Suprapubic skin (tissue), 4 donors: ENCODE measurements around the gene HOXC5. TPM values are rescaled to one million over a fixed set of nuclear protein-coding genes. Genes with fewer than 3 reads are reported as not detected.

Experiments
- DNase-seq, 2 donors: peaks; one replicate each; pipeline ENCODE4 v3.0.0-alpha.2; 2019; ENCODE audit warnings: low spot score in 2 of 2
- H3K27ac ChIP-seq: fragments of 200-600 bp; sonication (generic); one replicate; pipeline ENCODE4 v1.5.1; 2019
- H3K27me3 ChIP-seq: fragments of 200-600 bp; sonication (generic); one replicate; pipeline ENCODE4 v1.5.1; 2019
- H3K36me3 ChIP-seq: fragments of 200-600 bp; sonication (generic); one replicate; pipeline ENCODE4 v1.5.1; 2019
- H3K4me1 ChIP-seq: fragments of 200-600 bp; sonication (generic); one replicate; pipeline ENCODE4 v1.5.1; 2019
- H3K4me3 ChIP-seq: fragments of 200-600 bp; sonication (generic); one replicate; pipeline ENCODE4 v1.5.1; 2019; ENCODE audit warnings: mild to moderate bottlenecking
- H3K9me3 ChIP-seq: fragments of 200-600 bp; sonication (generic); one replicate; pipeline ENCODE4 v1.5.1; 2019
- EP300 ChIP-seq: sonication (generic); formaldehyde crosslinking; IDR thresholded peaks from one replicate; pipeline ENCODE4 v1.6.1; 2017; ENCODE audit warnings: antibody characterized with exemption
- POLR2A ChIP-seq, 2 donors: fragments of 450-650 bp; IDR thresholded peaks; one replicate each; pipeline ENCODE4 v1.6.1; 2017; ENCODE audit warnings: antibody characterized with exemption in 2 of 2, mild to moderate bottlenecking in 2 of 2, moderate library complexity in 2 of 2
- POLR2AphosphoS5 ChIP-seq, 3 donors: sonication (generic); formaldehyde crosslinking; IDR thresholded peaks; one replicate each; pipeline ENCODE4 v1.6.1; 2017; ENCODE audit warnings: antibody characterized with exemption in 3 of 3
- WGBS: methylation state at CpG from one replicate; pipeline ENCODE4 v1.1.5; 2018; 5-methylcytosine and 5-hydroxymethylcytosine counted together
- total RNA-seq, 4 donors: library from RNA; depleted of rRNA; stranded (reverse); fragments of >200 nt; gene quantifications; one replicate each; pipeline ENCODE4 v1.1.0, GENCODE V29; 2016
- TF ChIP-seq, protein P1 (sequence below), 2 donors: fragments of 200-600 bp in 1 of 2; fragments of 450-650 bp in 1 of 2; sonication (generic) in 1 of 2; IDR thresholded peaks; one replicate each; pipeline ENCODE4 v1.5.1; 2016 to 2019; ENCODE audit warnings: antibody characterized with exemption in 2 of 2, mild to moderate bottlenecking in 1 of 2, moderate library complexity in 1 of 2

Gene HOXC5
- 1 to 10 TPM in 1 of 4 donors, under 1 TPM in 2, not detected in 1; 0.26 to 3.5 (median 0.49) TPM for total RNA-seq

DNA sequence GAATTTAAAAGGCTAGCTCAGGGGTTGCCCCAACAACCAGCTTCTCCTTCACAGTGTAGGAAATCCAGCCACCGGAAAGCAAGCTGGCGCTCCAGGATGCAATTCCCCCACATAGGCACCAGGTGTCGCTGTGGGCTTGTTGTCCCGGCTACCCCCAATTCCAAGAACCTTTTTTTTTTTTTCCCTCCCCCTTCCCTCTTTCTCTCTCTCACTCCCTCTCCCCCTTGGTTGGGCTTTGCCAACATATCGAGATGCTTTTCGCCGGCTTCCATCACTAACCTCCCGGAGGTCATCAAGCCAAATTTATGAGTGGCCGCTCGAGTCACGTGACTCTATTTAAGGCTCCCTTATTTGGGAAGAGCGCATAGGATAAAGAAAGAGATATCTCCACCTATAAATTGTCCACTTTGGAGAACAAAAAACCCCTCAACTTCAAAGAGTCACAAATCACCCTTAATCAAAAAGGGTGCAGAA, at the start of gene HOXC5:
Gene HOXC5, plus strand, starts transcription at position 424 of the 474 bp plus-strand sequence. CDS start 73 bp downstream, outside the sequence.
- WGBS: 1% methylated on average over 12 of the region's 12 CpGs

DNA sequence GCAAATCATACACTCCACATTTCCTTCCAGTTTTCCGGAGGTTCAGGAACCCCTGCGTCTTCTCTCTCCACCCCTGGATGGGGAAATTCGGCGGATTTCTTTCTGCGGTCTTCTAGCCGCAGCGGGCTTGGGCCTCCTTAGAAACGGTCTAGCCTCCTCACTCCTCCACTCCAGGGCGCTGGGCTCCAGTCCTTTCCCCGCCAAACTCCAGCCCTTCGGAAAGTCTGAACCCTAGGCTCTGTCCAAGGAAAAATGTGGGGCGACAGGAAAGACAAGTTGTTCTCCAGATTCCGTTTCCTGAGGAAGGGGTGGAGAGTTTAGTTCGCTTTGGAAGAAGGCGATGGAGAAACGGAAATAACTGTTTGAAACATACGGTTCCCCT, 49.3 kb upstream of the HOXC5 start:
- H3K9me3 ChIP-seq: no peaks in the 10 kb centered on the region
- 36% methylated on average over 17 of the region's 17 CpGs for WGBS
- no peaks in the 10 kb centered on the region for H3K36me3 ChIP-seq
- DNase-seq: no peak
- H3K27me3 ChIP-seq: peaks cover 64% of the 10 kb centered on the region
- H3K27ac ChIP-seq: peak overlapping the region; percentile 98
- H3K4me1 ChIP-seq: peaks cover 75% of the 10 kb centered on the region
- peak overlapping the region; percentile 60 for H3K4me3 ChIP-seq
- no peak for TF ChIP-seq POLR2A (IDR thresholded peaks at IDR 0.05)
- TF ChIP-seq EP300: no peak
- TF ChIP-seq POLR2AphosphoS5 (IDR thresholded peaks at IDR 0.05): no peak
- TF ChIP-seq, protein P1, sequence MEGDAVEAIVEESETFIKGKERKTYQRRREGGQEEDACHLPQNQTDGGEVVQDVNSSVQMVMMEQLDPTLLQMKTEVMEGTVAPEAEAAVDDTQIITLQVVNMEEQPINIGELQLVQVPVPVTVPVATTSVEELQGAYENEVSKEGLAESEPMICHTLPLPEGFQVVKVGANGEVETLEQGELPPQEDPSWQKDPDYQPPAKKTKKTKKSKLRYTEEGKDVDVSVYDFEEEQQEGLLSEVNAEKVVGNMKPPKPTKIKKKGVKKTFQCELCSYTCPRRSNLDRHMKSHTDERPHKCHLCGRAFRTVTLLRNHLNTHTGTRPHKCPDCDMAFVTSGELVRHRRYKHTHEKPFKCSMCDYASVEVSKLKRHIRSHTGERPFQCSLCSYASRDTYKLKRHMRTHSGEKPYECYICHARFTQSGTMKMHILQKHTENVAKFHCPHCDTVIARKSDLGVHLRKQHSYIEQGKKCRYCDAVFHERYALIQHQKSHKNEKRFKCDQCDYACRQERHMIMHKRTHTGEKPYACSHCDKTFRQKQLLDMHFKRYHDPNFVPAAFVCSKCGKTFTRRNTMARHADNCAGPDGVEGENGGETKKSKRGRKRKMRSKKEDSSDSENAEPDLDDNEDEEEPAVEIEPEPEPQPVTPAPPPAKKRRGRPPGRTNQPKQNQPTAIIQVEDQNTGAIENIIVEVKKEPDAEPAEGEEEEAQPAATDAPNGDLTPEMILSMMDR (IDR thresholded peaks at IDR 0.05): no peak

More for the DNA sequence above, at the start of gene HOXC5:
- TF ChIP-seq, protein P1 (IDR thresholded peaks at IDR 0.05): peak; percentile 93 to 99
- TF ChIP-seq POLR2AphosphoS5 (IDR thresholded peaks at IDR 0.05): no peak
- H3K9me3 ChIP-seq: no peaks in the 10 kb centered on the region
- peak within 1 kb of the TSS; percentile 51 for H3K4me3 ChIP-seq
- H3K27ac ChIP-seq: peak within 1 kb of the TSS; percentile 98
- peak in 1 of 2 donors; percentile 88 for DNase-seq
- H3K4me1 ChIP-seq: peaks cover 81% of the 10 kb centered on the region
- no peaks in the 10 kb centered on the region for H3K36me3 ChIP-seq
- peaks cover 38% of the 10 kb centered on the region for H3K27me3 ChIP-seq

DNA sequence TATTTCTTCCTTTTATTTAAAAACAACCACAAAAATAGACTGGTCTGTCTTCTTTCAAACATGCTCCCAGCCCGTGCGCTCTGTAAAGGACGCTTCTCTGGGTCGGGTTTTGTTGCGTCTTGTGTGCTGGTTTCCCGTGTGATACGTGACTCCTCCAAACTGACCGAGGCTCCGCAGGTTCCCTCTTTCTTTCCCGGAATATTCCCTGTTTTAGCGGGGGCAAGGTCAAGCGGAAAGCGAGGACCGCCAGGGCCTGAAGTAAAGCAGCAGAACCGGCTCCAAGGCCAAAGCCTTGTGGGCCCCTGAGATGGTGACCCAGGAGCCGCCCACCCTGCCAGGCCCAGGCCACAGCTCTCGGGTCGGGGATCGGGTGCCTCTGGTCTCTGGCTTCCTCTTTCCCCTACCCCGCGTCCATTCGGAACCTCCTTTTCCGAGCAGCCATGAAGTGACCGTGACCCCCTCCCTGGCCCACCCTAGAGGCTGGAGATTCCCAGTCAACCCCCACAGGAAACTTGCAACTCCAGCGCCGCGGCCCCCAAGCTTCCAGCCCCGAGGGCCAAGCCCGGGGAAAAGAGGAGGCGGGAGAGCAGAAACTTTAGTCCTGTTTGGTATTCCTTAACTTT, 48.8 kb upstream of the HOXC5 start:
- Histone ChIP-seq H3K4me3 (peak overlapping the region; percentile 60), H3K4me1 (peaks cover 75% of the 10 kb centered on the region), H3K27me3 (peaks cover 64% of the 10 kb centered on the region), H3K36me3 (no peaks in the 10 kb centered on the region), H3K27ac (peak overlapping the region; percentile 98), H3K9me3 (no peaks in the 10 kb centered on the region)
- TF ChIP-seq POLR2A (IDR thresholded peaks at IDR 0.05) (no peak), EP300 (no peak), POLR2AphosphoS5 (IDR thresholded peaks at IDR 0.05) (no peak)
- TF ChIP-seq, protein P1 (IDR thresholded peaks at IDR 0.05): no peak
- 28% methylated on average over 30 of the region's 30 CpGs for WGBS
- peak in 1 of 2 donors; percentile 72 for DNase-seq

DNA sequence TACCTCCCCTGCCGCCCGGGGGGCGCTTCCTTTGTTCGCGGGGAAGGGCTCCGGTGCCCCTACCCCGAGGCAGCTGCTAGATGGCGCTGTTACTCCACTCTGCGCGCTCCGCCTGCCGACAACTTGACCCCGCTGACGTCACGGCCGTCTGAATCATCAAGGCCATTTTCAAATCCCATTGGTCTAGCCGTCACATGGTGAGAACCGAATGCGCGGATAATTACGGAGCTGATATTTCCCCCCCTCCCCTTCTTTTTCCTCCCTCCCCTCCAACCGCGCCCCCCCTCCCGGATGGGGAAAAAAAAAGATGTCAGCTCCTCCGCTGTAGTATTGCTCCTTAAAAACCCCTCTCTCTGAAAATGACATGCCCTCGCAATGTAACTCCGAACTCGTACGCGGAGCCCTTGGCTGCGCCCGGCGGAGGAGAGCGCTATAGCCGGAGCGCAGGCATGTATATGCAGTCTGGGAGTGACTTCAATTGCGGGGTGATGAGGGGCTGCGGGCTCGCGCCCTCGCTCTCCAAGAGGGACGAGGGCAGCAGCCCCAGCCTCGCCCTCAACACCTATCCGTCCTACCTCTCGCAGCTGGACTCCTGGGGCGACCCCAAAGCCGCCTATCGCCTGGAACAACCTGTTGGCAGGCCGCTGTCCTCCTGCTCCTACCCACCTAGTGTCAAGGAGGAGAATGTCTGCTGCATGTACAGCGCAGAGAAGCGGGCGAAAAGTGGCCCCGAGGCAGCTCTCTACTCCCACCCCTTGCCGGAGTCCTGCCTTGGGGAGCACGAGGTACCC, 47.8 kb upstream of the HOXC5 start, which contains the start of gene HOXC10:
Gene HOXC10, plus strand, starts transcription at position 246 of the 791 bp plus-strand sequence. Its CDS starts 114 bp downstream, at position 360.
- WGBS: 1% methylated on average over 39 of the region's 55 CpGs
- Histone ChIP-seq H3K4me3 (peak within 1 kb of the TSS; percentile 60), H3K36me3 (no peaks in the 10 kb centered on the region), H3K27ac (peak within 1 kb of the TSS; percentile 98), H3K4me1 (peaks cover 80% of the 10 kb centered on the region), H3K27me3 (peaks cover 64% of the 10 kb centered on the region), H3K9me3 (no peaks in the 10 kb centered on the region)
- TF ChIP-seq EP300 (no peak), POLR2AphosphoS5 (IDR thresholded peaks at IDR 0.05) (peak in 2 of 3 donors; percentile 35 to 51), POLR2A (IDR thresholded peaks at IDR 0.05) (no peak)
- TF ChIP-seq, protein P1 (IDR thresholded peaks at IDR 0.05): peak; percentile 80 to 85
- peak; percentile 98 for DNase-seq

DNA sequence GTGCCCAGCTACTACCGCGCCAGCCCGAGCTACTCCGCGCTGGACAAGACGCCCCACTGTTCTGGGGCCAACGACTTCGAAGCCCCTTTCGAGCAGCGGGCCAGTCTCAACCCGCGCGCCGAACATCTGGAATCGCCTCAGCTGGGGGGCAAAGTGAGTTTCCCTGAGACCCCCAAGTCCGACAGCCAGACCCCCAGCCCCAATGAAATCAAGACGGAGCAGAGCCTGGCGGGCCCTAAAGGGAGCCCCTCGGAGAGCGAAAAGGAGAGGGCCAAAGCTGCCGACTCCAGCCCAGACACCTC, 47.2 kb upstream of the HOXC5 start:
- DNase-seq: no peak
- Histone ChIP-seq H3K9me3 (no peaks in the 10 kb centered on the region), H3K27ac (peak overlapping the region; percentile 98), H3K27me3 (peaks cover 63% of the 10 kb centered on the region), H3K4me3 (peak overlapping the region; percentile 60), H3K4me1 (peaks cover 83% of the 10 kb centered on the region), H3K36me3 (no peaks in the 10 kb centered on the region)
- TF ChIP-seq POLR2A (IDR thresholded peaks at IDR 0.05): no peak
- no peak for TF ChIP-seq POLR2AphosphoS5 (IDR thresholded peaks at IDR 0.05)
- TF ChIP-seq EP300: no peak
- TF ChIP-seq, protein P1 (IDR thresholded peaks at IDR 0.05): no peak
- no CpG with 5 or more reads among the region's 21 CpGs for WGBS
